H1 (cell line): ENCODE data around the gene RAB40B. TPM values are rescaled to one million over a fixed set of nuclear protein-coding genes. Genes with fewer than 3 reads are reported as not detected.

Source experiments
- CTCF ChIA-PET: fragments of 300-600 bp; sonication (Branson Sonifier 250); formaldehyde crosslinking; loops from one replicate; lab custom pipeline; 2021; ENCODE audit not compliant: partially characterized antibody; lab: Charles Lee
- POLR2A ChIA-PET: fragments of 300-600 bp; sonication (Branson Sonifier 250); formaldehyde crosslinking; loops from one replicate; lab custom pipeline; 2021; ENCODE audit warnings: inconsistent platforms; ENCODE audit not compliant: partially characterized antibody; lab: Charles Lee
- DNase-seq, 2 experiments: peaks; one replicate each; pipeline versions ENCODE4 v3.0.0 to v3.0.0-alpha.2; 2010 to 2022; ENCODE audit warnings: low spot score in 2 of 2, low read depth in 1 of 2, mixed read lengths in 1 of 2
- FAIRE-seq: peaks from 2 replicates; lab custom pipeline; 2011; peaks lifted over from hg19 to GRCh38; lab: Jason Lieb, UNC
- H2AFZ ChIP-seq: 2 replicates; pipeline ENCODE4 v1.8.1; 2012; ENCODE audit warnings: low read length, inconsistent platforms
- H2AK5ac ChIP-seq: 2 replicates; pipeline ENCODE4 v1.6.1; 2013; ENCODE audit warnings: low read depth, low read length
- H2BK120ac ChIP-seq: replicated peaks from 2 replicates; pipeline ENCODE3; 2013; ENCODE audit warnings: low read depth, low read length, inconsistent platforms
- H2BK12ac ChIP-seq: 2 replicates; pipeline ENCODE4 v1.6.1; 2013; ENCODE audit warnings: low read depth, low read length
- H2BK15ac ChIP-seq: 2 replicates; pipeline ENCODE4 v1.6.1; 2013; ENCODE audit warnings: low read length
- H2BK20ac ChIP-seq: 2 replicates; pipeline ENCODE4 v1.6.1; 2013; ENCODE audit warnings: low read length
- H2BK5ac ChIP-seq: 2 replicates; pipeline ENCODE4 v1.6.1; 2013; ENCODE audit warnings: low read depth, low read length
- H3K14ac ChIP-seq: 2 replicates; pipeline ENCODE4 v1.6.1; 2013; ENCODE audit warnings: inconsistent platforms; ENCODE audit not compliant: insufficient read length
- H3K18ac ChIP-seq: 2 replicates; pipeline ENCODE4 v1.6.1; 2013; ENCODE audit warnings: low read length; ENCODE audit errors: extremely low read depth
- H3K23ac ChIP-seq: 2 replicates; pipeline ENCODE4 v1.6.1; 2013; ENCODE audit warnings: inconsistent platforms; ENCODE audit not compliant: insufficient read length
- H3K23me2 ChIP-seq: 2 replicates; pipeline ENCODE4 v1.6.1; 2013; ENCODE audit warnings: low read depth, low read length
- H3K27ac ChIP-seq: 2 replicates; pipeline ENCODE4 v1.6.1; 2011; ENCODE audit warnings: low read depth, low read length, inconsistent platforms
- H3K27me3 ChIP-seq, 4 experiments: replicated peaks in 1 of 4; 1 replicate in 1 of 4; 2 replicates in 3 of 4; pipeline versions ENCODE4 v1.6.1 to v1.8.1; 2011 to 2013; ENCODE audit warnings: low read length in 3 of 4, mild to moderate bottlenecking in 3 of 4, inconsistent platforms in 2 of 4, mixed read lengths in 2 of 4, moderate library complexity in 1 of 4; ENCODE audit not compliant: control insufficient read depth in 3 of 4, insufficient read depth in 3 of 4; ENCODE audit errors: extremely low read depth in 1 of 4
- H3K36me3 ChIP-seq, 4 experiments: 2 replicates each; pipeline versions ENCODE4 v1.6.1 to v1.8.1; 2011 to 2013; ENCODE audit warnings: mild to moderate bottlenecking in 4 of 4, low read length in 3 of 4, moderate library complexity in 2 of 4, control low read depth in 1 of 4, inconsistent platforms in 1 of 4; ENCODE audit not compliant: insufficient read depth in 4 of 4, control insufficient read depth in 2 of 4
- H3K4ac ChIP-seq: replicated peaks from 2 replicates; pipeline ENCODE3; 2013; ENCODE audit warnings: low read length, low read depth, mixed read lengths, inconsistent platforms; ENCODE audit not compliant: insufficient read length
- H3K4me1 ChIP-seq, 4 experiments: replicated peaks in 1 of 4; 1 replicate in 1 of 4; 2 replicates in 3 of 4; pipeline versions ENCODE4 v1.6.1 to v1.8.1; 2011 to 2013; ENCODE audit warnings: low read length in 3 of 4, inconsistent platforms in 2 of 4, mixed read lengths in 1 of 4; ENCODE audit not compliant: insufficient read depth in 4 of 4, control insufficient read depth in 3 of 4
- H3K4me2 ChIP-seq, 2 experiments: 2 replicates each; pipeline versions ENCODE4 v1.6.1 to v1.8.1; 2011 to 2013; ENCODE audit warnings: low read depth in 2 of 2, low read length in 2 of 2, control low read depth in 1 of 2, inconsistent platforms in 1 of 2, mild to moderate bottlenecking in 1 of 2; ENCODE audit not compliant: insufficient read depth in 1 of 2
- H3K4me3 ChIP-seq, 4 experiments: fragments of 200-600, 300-600 bp in 1 of 4; sonication (generic), shearing (Covaris generic), sonication (Bioruptor Twin) in 1 of 4; 2 replicates each; pipeline versions ENCODE4 v1.5.1 to v1.8.1; 2011 to 2016; ENCODE audit warnings: low read length in 4 of 4, low read depth in 3 of 4, control low read depth in 2 of 4, inconsistent platforms in 2 of 4, mild to moderate bottlenecking in 2 of 4, mixed read lengths in 1 of 4, moderate library complexity in 1 of 4; ENCODE audit not compliant: insufficient read depth in 2 of 4; ENCODE audit errors: extremely low read depth in 1 of 4
- H3K56ac ChIP-seq: replicated peaks from 2 replicates; pipeline ENCODE3; 2013; ENCODE audit warnings: low read depth, mild to moderate bottlenecking, mixed read lengths, low read length, inconsistent platforms; ENCODE audit not compliant: insufficient read length
- H3K79me1 ChIP-seq: 2 replicates; pipeline ENCODE4 v1.6.1; 2013; ENCODE audit warnings: low read depth, low read length, control low read depth
- H3K79me2 ChIP-seq, 2 experiments: 2 replicates each; pipeline versions ENCODE4 v1.6.1 to v1.8.1; 2012 to 2013; ENCODE audit warnings: low read length in 2 of 2, mild to moderate bottlenecking in 2 of 2, inconsistent platforms in 1 of 2; ENCODE audit not compliant: insufficient read depth in 2 of 2, control insufficient read depth in 1 of 2
- H3K9ac ChIP-seq, 4 experiments: replicated peaks in 1 of 4; 1 replicate in 1 of 4; 2 replicates in 3 of 4; pipeline versions ENCODE4 v1.6.1 to v1.8.1; 2011 to 2013; ENCODE audit warnings: low read depth in 3 of 4, low read length in 3 of 4, control low read depth in 2 of 4, mild to moderate bottlenecking in 2 of 4, moderate library complexity in 2 of 4, inconsistent platforms in 1 of 4; ENCODE audit errors: extremely low read depth in 1 of 4
- H3K9me3 ChIP-seq, 2 experiments: 2 replicates each; pipeline versions ENCODE4 v1.6.1 to v1.8.1; 2012 to 2013; ENCODE audit warnings: mild to moderate bottlenecking in 2 of 2, moderate library complexity in 2 of 2, control low read depth in 1 of 2, inconsistent platforms in 1 of 2, low read depth in 1 of 2, low read length in 1 of 2, mixed read lengths in 1 of 2; ENCODE audit not compliant: insufficient read depth in 2 of 2
- H4K20me1 ChIP-seq, 2 experiments: replicated peaks in 1 of 2; 2 replicates each; pipeline versions ENCODE3 to v1.8.1; 2011 to 2013; ENCODE audit warnings: inconsistent platforms in 2 of 2, low read length in 2 of 2, mild to moderate bottlenecking in 1 of 2; ENCODE audit not compliant: insufficient read depth in 2 of 2, control insufficient read depth in 1 of 2
- H4K5ac ChIP-seq: 2 replicates; pipeline ENCODE4 v1.6.1; 2013; ENCODE audit warnings: low read length, low read depth, mixed read lengths, inconsistent platforms; ENCODE audit not compliant: insufficient read length
- H4K8ac ChIP-seq: 2 replicates; pipeline ENCODE4 v1.8.0; 2013; ENCODE audit warnings: mild to moderate bottlenecking, moderate library complexity, low read length, inconsistent platforms; ENCODE audit not compliant: insufficient read depth; ENCODE audit errors: extremely low read depth
- H4K91ac ChIP-seq: replicated peaks from 2 replicates; pipeline ENCODE3; 2013; ENCODE audit warnings: low read length, mixed read lengths, inconsistent platforms; ENCODE audit not compliant: insufficient read length
- BCL11A ChIP-seq, 2 experiments: IDR thresholded peaks; one replicate each; pipeline ENCODE4 v1.6.1; 2011; ENCODE audit warnings: low read depth in 2 of 2, low read length in 2 of 2, mild to moderate bottlenecking in 2 of 2
- CBX8 ChIP-seq: fragments of 300-800, 300-1000 bp; sonication (generic); IDR thresholded peaks from 2 replicates; pipeline ENCODE4 v1.7.1; 2016; ENCODE audit warnings: low read depth, low read length, borderline replicate concordance
- FOSL1 ChIP-seq: IDR thresholded peaks from 2 replicates; pipeline ENCODE4 v1.6.1; 2011; ENCODE audit warnings: mild to moderate bottlenecking, low read depth, low read length, moderate library complexity; ENCODE audit not compliant: insufficient read depth
- JUND ChIP-seq: IDR thresholded peaks from 2 replicates; pipeline ENCODE4 v1.6.1; 2011; ENCODE audit warnings: mild to moderate bottlenecking, improper control_type of control experiment, low read length
- RAD21 ChIP-seq, 2 experiments: IDR thresholded peaks in 1 of 2; conservative IDR thresholded peaks in 1 of 2; 2 replicates each; pipeline ENCODE4 v1.6.1; 2011; ENCODE audit warnings: low read depth in 2 of 2, low read length in 2 of 2, improper control_type of control experiment in 1 of 2, inconsistent platforms in 1 of 2, mild to moderate bottlenecking in 1 of 2, moderate library complexity in 1 of 2
- RFX5 ChIP-seq: IDR thresholded peaks from 2 replicates; pipeline ENCODE4 v1.6.1; 2011; ENCODE audit warnings: low read depth, low read length, improper control_type of control experiment, borderline replicate concordance
- RXRA ChIP-seq: IDR thresholded peaks from 2 replicates; pipeline ENCODE4 v1.6.1; 2011; ENCODE audit warnings: low read depth, mild to moderate bottlenecking, low read length, moderate library complexity; ENCODE audit not compliant: insufficient read depth
- SIRT6 ChIP-seq: IDR thresholded peaks from one replicate; pipeline ENCODE4 v1.7.1; 2012; ENCODE audit warnings: low read length, inconsistent platforms
- TBP ChIP-seq: IDR thresholded peaks from 2 replicates; pipeline ENCODE4 v1.6.1; 2011; ENCODE audit warnings: low read depth, low read length, improper control_type of control experiment
- TCF12 ChIP-seq: IDR thresholded peaks from 2 replicates; pipeline ENCODE4 v1.6.1; 2011; ENCODE audit warnings: low read depth, mild to moderate bottlenecking, low read length
- WGBS, 2 experiments: shearing (Covaris generic) in 1 of 2; methylation state at CpG; one replicate each; pipeline versions ENCODE4 v1.1.6 to v1.1.7; 2013 to 2015; ENCODE audit warnings: low lambda C conversion rate in 2 of 2, mixed read lengths in 2 of 2, inconsistent platforms in 1 of 2, low coverage in 1 of 2, missing lambda C conversion rate in 1 of 2; ENCODE audit not compliant: insufficient replicate concordance in 2 of 2, insufficient coverage in 1 of 2, insufficient read length in 1 of 2; ENCODE audit errors: extremely low coverage in 1 of 2, missing lambda C conversion rate in 1 of 2; 5-methylcytosine and 5-hydroxymethylcytosine counted together
- polyA plus RNA-seq, 7 experiments: library from polyadenylated mRNA; depleted of rRNA in 3 of 7; stranded (reverse) in 5 of 7; unstranded in 2 of 7; fragments of >200 nt in 5 of 7; fragments of 200-250 nt in 2 of 7; gene quantifications; 1 replicate in 5 of 7; 2 replicates in 1 of 7; 4 replicates in 1 of 7; pipeline versions ENCODE4 v1.2.1 to v1.2.3, GENCODE V29; 2011 to 2013; ENCODE audit warnings: missing spikeins in 2 of 7, mixed read lengths in 2 of 7
- total RNA-seq: library from RNA; stranded (reverse); fragmentation: NEBNext Ultra II Directional; extraction: Animal tissue kit (Norgen Biotek cat#: 25700); gene quantifications from 2 replicates; pipeline ENCODE4 v1.2.1, GENCODE V29; 2021
- TF ChIP-seq, protein P1 (sequence below): IDR thresholded peaks from 2 replicates; pipeline ENCODE4 v1.6.1; 2011; ENCODE audit warnings: low read length, improper control_type of control experiment
- TF ChIP-seq, protein P2 (sequence below): IDR thresholded peaks from 2 replicates; pipeline ENCODE4 v1.6.1; 2012; ENCODE audit warnings: inconsistent platforms

Gene RAB40B
- total and polyA plus RNA-seq, 2 of the 8 experiments (the other 6 are each of a cell fraction or from before 2014, with no cell fraction given): 3.1 to 4.6 TPM

DNA sequence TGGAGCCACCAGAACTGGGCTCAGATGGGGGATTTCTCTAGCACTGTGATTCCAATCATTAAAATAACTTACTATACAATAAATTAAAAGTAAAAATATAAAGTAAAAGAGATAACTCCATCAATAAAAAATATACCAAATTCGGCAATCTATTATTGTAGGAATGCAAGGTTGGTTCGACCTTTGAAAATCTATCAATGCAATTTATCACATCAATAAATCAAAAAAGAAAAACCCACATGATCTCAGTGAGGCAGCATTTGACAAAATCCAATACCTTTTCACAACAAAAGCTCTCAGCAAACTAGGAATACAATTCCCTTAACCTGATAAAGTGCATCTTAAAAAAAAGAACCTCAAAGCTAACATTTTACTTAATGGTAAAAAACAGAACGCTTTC is 17.0 kb downstream of the RAB40B start:
- no peak overlapping the region for H3K23ac ChIP-seq
- H3K4me3 ChIP-seq: no peak overlapping the region
- ChIA-PET POLR2A (no interaction called here), CTCF (interaction anchor here (0.6 to 6.5 kb wide), 4 partner anchors 13 to 100 kb away, joined by 3 to 50 read pairs (median 10); no protein-coding TSS in a partner anchor)
- no peak overlapping the region for H2BK20ac ChIP-seq
- H2AK5ac ChIP-seq: no peak overlapping the region
- no peak overlapping the region for H3K27ac ChIP-seq
- H3K27me3 ChIP-seq: no peaks in the 10 kb centered on the region
- no peaks in the 10 kb centered on the region for H3K79me2 ChIP-seq
- H2AFZ ChIP-seq: no peak overlapping the region
- H3K23me2 ChIP-seq: no peaks in the 10 kb centered on the region
- H4K91ac ChIP-seq: no peak overlapping the region
- H2BK5ac ChIP-seq: no peak overlapping the region
- H2BK15ac ChIP-seq: no peak overlapping the region
- H2BK120ac ChIP-seq: no peak overlapping the region
- no peak overlapping the region for H3K18ac ChIP-seq
- H3K9ac ChIP-seq: no peak overlapping the region
- H3K4me1 ChIP-seq: no peaks in the 10 kb centered on the region; a peak in 1 of 7 replicates
- H3K9me3 ChIP-seq: peaks cover 2% of the 10 kb centered on the region in 2 experiments; a peak in 2 of 4 replicates
- no peak overlapping the region for H3K4me2 ChIP-seq
- H4K8ac ChIP-seq: no peak overlapping the region
- no peak overlapping the region for H3K4ac ChIP-seq
- H3K56ac ChIP-seq: no peak overlapping the region
- peaks cover 0 to 2% of the 10 kb centered on the region in 2 experiments for H4K20me1 ChIP-seq
- FAIRE-seq (no peak), DNase-seq (no peak)
- no peaks in the 10 kb centered on the region for H3K79me1 ChIP-seq
- 88% methylated on average over 3 of the region's 3 CpGs; no CpG with 5 or more reads in 1 of the 2 experiments for WGBS, 2 experiments
- no peaks in the 10 kb centered on the region for H3K36me3 ChIP-seq
- no peak overlapping the region for H3K14ac ChIP-seq
- H2BK12ac ChIP-seq: no peak overlapping the region
- no peak overlapping the region for H4K5ac ChIP-seq
- TF ChIP-seq BCL11A (IDR thresholded peaks at IDR 0.05; ENCODE audit: low read depth in 2 of 2, low read length in 2 of 2): no peak
- TF ChIP-seq CBX8: no peak
- TF ChIP-seq RXRA: no peak
- TF ChIP-seq TCF12: no peak
- no peak for TF ChIP-seq JUND
- TF ChIP-seq, protein P1, sequence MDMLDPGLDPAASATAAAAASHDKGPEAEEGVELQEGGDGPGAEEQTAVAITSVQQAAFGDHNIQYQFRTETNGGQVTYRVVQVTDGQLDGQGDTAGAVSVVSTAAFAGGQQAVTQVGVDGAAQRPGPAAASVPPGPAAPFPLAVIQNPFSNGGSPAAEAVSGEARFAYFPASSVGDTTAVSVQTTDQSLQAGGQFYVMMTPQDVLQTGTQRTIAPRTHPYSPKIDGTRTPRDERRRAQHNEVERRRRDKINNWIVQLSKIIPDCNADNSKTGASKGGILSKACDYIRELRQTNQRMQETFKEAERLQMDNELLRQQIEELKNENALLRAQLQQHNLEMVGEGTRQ: no peak
- no peak for TF ChIP-seq FOSL1
- TF ChIP-seq SIRT6: no peak
- no peak for TF ChIP-seq TBP
- no peak for TF ChIP-seq RAD21 (IDR thresholded peaks at IDR 0.05 in 1 of 2, conservative IDR thresholded peaks at IDR 0.05 in 1 of 2; ENCODE audit: low read depth in 2 of 2, low read length in 2 of 2)
- TF ChIP-seq, protein P2, sequence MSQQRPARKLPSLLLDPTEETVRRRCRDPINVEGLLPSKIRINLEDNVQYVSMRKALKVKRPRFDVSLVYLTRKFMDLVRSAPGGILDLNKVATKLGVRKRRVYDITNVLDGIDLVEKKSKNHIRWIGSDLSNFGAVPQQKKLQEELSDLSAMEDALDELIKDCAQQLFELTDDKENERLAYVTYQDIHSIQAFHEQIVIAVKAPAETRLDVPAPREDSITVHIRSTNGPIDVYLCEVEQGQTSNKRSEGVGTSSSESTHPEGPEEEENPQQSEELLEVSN: no peak
- no peak for TF ChIP-seq RFX5
